Liver (tissue), 9 donors: ENCODE data around the gene ATR. TPM values are rescaled to one million over a fixed set of nuclear protein-coding genes. Genes with fewer than 3 reads are reported as not detected.

Source experiments
- DNase-seq: peaks from one replicate; pipeline ENCODE4 v3.0.0-alpha.2; 2017; ENCODE audit warnings: low spot score
- H3K27ac ChIP-seq, 2 donors: one replicate each; pipeline ENCODE4 v1.7.0; 2013; ENCODE audit warnings: inconsistent platforms in 2 of 2, low read length in 2 of 2, control low read depth in 1 of 2, low read depth in 1 of 2, mild to moderate bottlenecking in 1 of 2
- H3K27me3 ChIP-seq, 4 donors: one replicate each; pipeline versions ENCODE4 v1.6.1 to v1.7.0; 2013; ENCODE audit warnings: low read length in 3 of 4, inconsistent platforms in 1 of 4, mild to moderate bottlenecking in 1 of 4, moderate library complexity in 1 of 4; ENCODE audit not compliant: control insufficient read depth in 4 of 4, insufficient read depth in 4 of 4
- H3K36me3 ChIP-seq, 4 donors: one replicate each; pipeline versions ENCODE4 v1.6.1 to v1.7.0; 2013; ENCODE audit warnings: low read length in 3 of 4, mild to moderate bottlenecking in 3 of 4, low read depth in 1 of 4, moderate library complexity in 1 of 4; ENCODE audit not compliant: control insufficient read depth in 4 of 4, insufficient read depth in 3 of 4
- H3K4me1 ChIP-seq, 4 donors: one replicate each; pipeline versions ENCODE4 v1.6.1 to v1.7.0; 2013; ENCODE audit warnings: low read length in 3 of 4, mild to moderate bottlenecking in 3 of 4, moderate library complexity in 1 of 4; ENCODE audit not compliant: control insufficient read depth in 4 of 4, insufficient read depth in 4 of 4
- H3K4me3 ChIP-seq, 3 donors: one replicate each; pipeline versions ENCODE4 v1.6.1 to v1.7.0; 2013; ENCODE audit warnings: low read length in 3 of 3, control low read depth in 1 of 3, low read depth in 1 of 3, mild to moderate bottlenecking in 1 of 3
- H3K9ac ChIP-seq, 2 donors: one replicate each; pipeline ENCODE4 v1.7.0; 2013; ENCODE audit warnings: low read length in 2 of 2, mild to moderate bottlenecking in 2 of 2, moderate library complexity in 2 of 2, control low read depth in 1 of 2, low read depth in 1 of 2
- H3K9me3 ChIP-seq, 4 donors: one replicate each; pipeline versions ENCODE4 v1.6.1 to v1.7.0; 2013; ENCODE audit warnings: low read length in 3 of 4; ENCODE audit not compliant: control insufficient read depth in 4 of 4
- EGR1 ChIP-seq, 2 donors: IDR thresholded peaks; 2 replicates each; pipeline ENCODE4 v1.6.1; 2016 to 2018; ENCODE audit warnings: antibody characterized with exemption in 2 of 2, low read depth in 2 of 2
- FOXA1 ChIP-seq: IDR thresholded peaks from 2 replicates; pipeline ENCODE4 v1.6.1; 2016; ENCODE audit warnings: antibody characterized with exemption
- FOXA2 ChIP-seq: IDR thresholded peaks from 2 replicates; pipeline ENCODE4 v1.6.1; 2016; ENCODE audit warnings: antibody characterized with exemption
- GABPA ChIP-seq, 2 donors: IDR thresholded peaks in 1 of 2; conservative IDR thresholded peaks in 1 of 2; 2 replicates each; pipeline ENCODE4 v1.6.1; 2016; ENCODE audit warnings: antibody characterized with exemption in 2 of 2, mild to moderate bottlenecking in 1 of 2, moderate library complexity in 1 of 2
- HNF4A ChIP-seq, 2 donors: conservative IDR thresholded peaks; 2 replicates each; pipeline ENCODE4 v1.6.1; 2016; ENCODE audit warnings: antibody characterized with exemption in 2 of 2, mild to moderate bottlenecking in 2 of 2
- HNF4G ChIP-seq: IDR thresholded peaks from 2 replicates; pipeline ENCODE4 v1.6.1; 2016; ENCODE audit warnings: antibody characterized with exemption
- JUND ChIP-seq, 2 donors: IDR thresholded peaks; 2 replicates each; pipeline ENCODE4 v1.6.1; 2016; ENCODE audit warnings: antibody characterized with exemption in 2 of 2
- NR2F2 ChIP-seq: IDR thresholded peaks from 2 replicates; pipeline ENCODE4 v1.6.1; 2016; ENCODE audit warnings: antibody characterized with exemption
- RAD21 ChIP-seq, 2 donors: IDR thresholded peaks; 2 replicates each; pipeline ENCODE4 v1.6.1; 2016; ENCODE audit warnings: antibody characterized with exemption in 2 of 2, mild to moderate bottlenecking in 2 of 2
- RXRA ChIP-seq, 2 donors: IDR thresholded peaks; 2 replicates each; pipeline ENCODE4 v1.6.1; 2017 to 2018; ENCODE audit warnings: antibody characterized with exemption in 2 of 2, mild to moderate bottlenecking in 1 of 2
- SP1 ChIP-seq: IDR thresholded peaks from 2 replicates; pipeline ENCODE4 v1.6.1; 2018; ENCODE audit warnings: antibody characterized with exemption, mild to moderate bottlenecking
- TAF1 ChIP-seq: conservative IDR thresholded peaks from 2 replicates; pipeline ENCODE4 v1.6.1; 2016; ENCODE audit warnings: antibody characterized with exemption, mild to moderate bottlenecking
- YY1 ChIP-seq: IDR thresholded peaks from 2 replicates; pipeline ENCODE4 v1.6.1; 2016; ENCODE audit warnings: antibody characterized with exemption, mild to moderate bottlenecking
- WGBS: extraction: QIAGEN DNeasy Blood & Tissue Kit; methylation state at CpG from one replicate; pipeline ENCODE4 v1.1.7; 2013; 5-methylcytosine and 5-hydroxymethylcytosine counted together
- polyA plus RNA-seq, 2 donors: library from polyadenylated mRNA; stranded (reverse) in 1 of 2; unstranded in 1 of 2; fragments of 200-250 nt in 1 of 2; fragments of >200 nt in 1 of 2; fragmentation: Nextera tagmentation in 1 of 2; extraction: Ambion mirVana in 1 of 2; gene quantifications; one replicate each; pipeline versions ENCODE4 v1.2.1 to v1.2.3, GENCODE V29; 2013 to 2015
- total RNA-seq, 2 donors: library from RNA; depleted of rRNA; stranded (reverse); fragments of >200 nt; gene quantifications; one replicate each; pipeline ENCODE4 v1.2.3, GENCODE V29; 2014
- TF ChIP-seq, protein P1 (sequence below): fragments of 150-350 bp; IDR thresholded peaks from 2 replicates; pipeline ENCODE4 v1.5.1; 2017; ENCODE audit warnings: improper control_type of control experiment, low read depth, low read length; ENCODE audit not compliant: missing input control
- TF ChIP-seq, protein P2 (sequence below): IDR thresholded peaks from 2 replicates; pipeline ENCODE4 v1.6.1; 2016; ENCODE audit warnings: antibody characterized with exemption
- TF ChIP-seq, protein P3 (sequence below): IDR thresholded peaks from 2 replicates; pipeline ENCODE4 v1.6.1; 2016; ENCODE audit warnings: antibody characterized with exemption
- TF ChIP-seq, protein P4 (sequence below): IDR thresholded peaks from 2 replicates; pipeline ENCODE4 v1.6.1; 2016; ENCODE audit warnings: antibody characterized with exemption
- TF ChIP-seq, protein P5 (sequence below): IDR thresholded peaks from 2 replicates; pipeline ENCODE4 v1.6.1; 2016; ENCODE audit warnings: antibody characterized with exemption, mild to moderate bottlenecking
- donor health status: healthy.
- donor health status: healthy.
- donor health status: healthy.
- donor health status: healthy.
- donor health status: healthy.

Gene ATR
- total and polyA plus RNA-seq, 4 donors: 5.0 to 21.5 (median 12.1) TPM

DNA sequence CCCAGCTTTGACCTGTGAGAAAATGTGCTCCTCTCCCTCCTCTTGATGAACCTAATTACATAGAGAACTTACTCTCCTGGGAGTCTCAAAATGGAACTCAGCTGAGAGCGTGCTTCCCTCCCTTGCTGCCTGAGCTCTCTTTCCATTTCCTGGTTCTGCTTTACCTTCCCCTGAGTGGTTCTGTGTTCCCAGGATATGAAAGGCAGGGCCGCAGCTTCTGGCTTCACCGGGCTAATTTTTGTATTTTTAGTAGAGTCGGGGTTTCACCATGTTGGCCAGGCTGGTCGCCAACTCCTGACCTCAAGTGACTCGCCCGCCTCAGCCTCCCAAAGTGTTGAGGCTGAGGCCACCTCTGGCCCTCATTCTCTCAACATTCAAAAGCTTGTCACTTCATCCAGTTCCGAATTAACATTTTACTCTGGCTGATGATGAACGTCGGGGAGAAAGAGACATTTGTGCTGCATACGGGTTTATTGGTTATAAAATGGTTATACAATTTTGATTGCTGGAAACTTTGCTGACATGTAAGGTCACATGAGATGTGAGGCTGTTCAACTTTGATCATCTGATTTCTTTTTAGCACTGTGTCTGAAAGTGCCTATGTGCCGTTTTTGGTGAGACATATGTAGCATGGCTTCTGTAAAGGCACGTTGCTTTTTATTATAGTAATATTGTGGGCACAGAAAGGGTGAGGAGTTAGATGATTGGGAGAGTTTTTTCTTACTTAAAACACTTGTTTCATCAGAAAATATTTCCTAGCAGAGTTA, 24.3 kb upstream of the ATR start (continued):
- TF ChIP-seq, protein P1, sequence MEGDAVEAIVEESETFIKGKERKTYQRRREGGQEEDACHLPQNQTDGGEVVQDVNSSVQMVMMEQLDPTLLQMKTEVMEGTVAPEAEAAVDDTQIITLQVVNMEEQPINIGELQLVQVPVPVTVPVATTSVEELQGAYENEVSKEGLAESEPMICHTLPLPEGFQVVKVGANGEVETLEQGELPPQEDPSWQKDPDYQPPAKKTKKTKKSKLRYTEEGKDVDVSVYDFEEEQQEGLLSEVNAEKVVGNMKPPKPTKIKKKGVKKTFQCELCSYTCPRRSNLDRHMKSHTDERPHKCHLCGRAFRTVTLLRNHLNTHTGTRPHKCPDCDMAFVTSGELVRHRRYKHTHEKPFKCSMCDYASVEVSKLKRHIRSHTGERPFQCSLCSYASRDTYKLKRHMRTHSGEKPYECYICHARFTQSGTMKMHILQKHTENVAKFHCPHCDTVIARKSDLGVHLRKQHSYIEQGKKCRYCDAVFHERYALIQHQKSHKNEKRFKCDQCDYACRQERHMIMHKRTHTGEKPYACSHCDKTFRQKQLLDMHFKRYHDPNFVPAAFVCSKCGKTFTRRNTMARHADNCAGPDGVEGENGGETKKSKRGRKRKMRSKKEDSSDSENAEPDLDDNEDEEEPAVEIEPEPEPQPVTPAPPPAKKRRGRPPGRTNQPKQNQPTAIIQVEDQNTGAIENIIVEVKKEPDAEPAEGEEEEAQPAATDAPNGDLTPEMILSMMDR: no peak
- TF ChIP-seq HNF4G (no peak), SP1 (no peak)
- TF ChIP-seq, protein P2, sequence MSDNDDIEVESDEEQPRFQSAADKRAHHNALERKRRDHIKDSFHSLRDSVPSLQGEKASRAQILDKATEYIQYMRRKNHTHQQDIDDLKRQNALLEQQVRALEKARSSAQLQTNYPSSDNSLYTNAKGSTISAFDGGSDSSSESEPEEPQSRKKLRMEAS: no peak

DNA sequence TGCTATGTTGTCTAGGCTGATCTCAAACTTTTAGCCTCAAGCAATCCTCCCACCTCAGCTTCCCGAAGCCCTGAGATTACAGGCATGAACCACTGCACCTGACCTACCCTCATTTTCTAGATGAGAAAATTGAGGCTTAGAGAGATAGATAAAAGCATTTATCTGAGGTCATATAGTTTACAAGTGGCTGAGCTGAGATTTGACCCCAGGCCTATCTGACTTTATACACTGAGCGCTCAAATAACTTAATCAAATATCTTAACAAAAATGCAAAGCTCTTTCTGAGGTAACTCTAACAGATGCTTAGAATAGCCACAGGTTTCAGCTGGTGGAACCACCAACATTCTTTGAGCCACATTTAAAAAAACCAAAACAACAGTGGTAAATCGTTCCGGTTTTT, 23.2 kb upstream of the ATR start:
- H3K9ac ChIP-seq: no peak overlapping the region
- no peak overlapping the region for H3K27ac ChIP-seq
- no peaks in the 10 kb centered on the region for H3K36me3 ChIP-seq
- TF ChIP-seq RXRA (IDR thresholded peaks at IDR 0.05): no peak
- TF ChIP-seq GABPA (IDR thresholded peaks at IDR 0.05 in 1 of 2, conservative IDR thresholded peaks at IDR 0.05 in 1 of 2): no peak
- TF ChIP-seq, protein P1: no peak
- TF ChIP-seq YY1: no peak
- TF ChIP-seq FOXA2: no peak
- TF ChIP-seq SP1: no peak
- TF ChIP-seq NR2F2: no peak
- no peak for TF ChIP-seq TAF1
- no peak for TF ChIP-seq FOXA1
- TF ChIP-seq, protein P3, sequence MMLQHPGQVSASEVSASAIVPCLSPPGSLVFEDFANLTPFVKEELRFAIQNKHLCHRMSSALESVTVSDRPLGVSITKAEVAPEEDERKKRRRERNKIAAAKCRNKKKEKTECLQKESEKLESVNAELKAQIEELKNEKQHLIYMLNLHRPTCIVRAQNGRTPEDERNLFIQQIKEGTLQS: no peak
- TF ChIP-seq RAD21 (IDR thresholded peaks at IDR 0.05): no peak
- no peak for TF ChIP-seq JUND (IDR thresholded peaks at IDR 0.05)
- TF ChIP-seq HNF4G: no peak
- TF ChIP-seq, protein P2: no peak
- TF ChIP-seq HNF4A (conservative IDR thresholded peaks at IDR 0.05): no peak
- TF ChIP-seq, protein P4, sequence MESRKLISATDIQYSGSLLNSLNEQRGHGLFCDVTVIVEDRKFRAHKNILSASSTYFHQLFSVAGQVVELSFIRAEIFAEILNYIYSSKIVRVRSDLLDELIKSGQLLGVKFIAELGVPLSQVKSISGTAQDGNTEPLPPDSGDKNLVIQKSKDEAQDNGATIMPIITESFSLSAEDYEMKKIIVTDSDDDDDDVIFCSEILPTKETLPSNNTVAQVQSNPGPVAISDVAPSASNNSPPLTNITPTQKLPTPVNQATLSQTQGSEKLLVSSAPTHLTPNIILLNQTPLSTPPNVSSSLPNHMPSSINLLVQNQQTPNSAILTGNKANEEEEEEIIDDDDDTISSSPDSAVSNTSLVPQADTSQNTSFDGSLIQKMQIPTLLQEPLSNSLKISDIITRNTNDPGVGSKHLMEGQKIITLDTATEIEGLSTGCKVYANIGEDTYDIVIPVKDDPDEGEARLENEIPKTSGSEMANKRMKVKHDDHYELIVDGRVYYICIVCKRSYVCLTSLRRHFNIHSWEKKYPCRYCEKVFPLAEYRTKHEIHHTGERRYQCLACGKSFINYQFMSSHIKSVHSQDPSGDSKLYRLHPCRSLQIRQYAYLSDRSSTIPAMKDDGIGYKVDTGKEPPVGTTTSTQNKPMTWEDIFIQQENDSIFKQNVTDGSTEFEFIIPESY: no peak
- TF ChIP-seq, protein P5, sequence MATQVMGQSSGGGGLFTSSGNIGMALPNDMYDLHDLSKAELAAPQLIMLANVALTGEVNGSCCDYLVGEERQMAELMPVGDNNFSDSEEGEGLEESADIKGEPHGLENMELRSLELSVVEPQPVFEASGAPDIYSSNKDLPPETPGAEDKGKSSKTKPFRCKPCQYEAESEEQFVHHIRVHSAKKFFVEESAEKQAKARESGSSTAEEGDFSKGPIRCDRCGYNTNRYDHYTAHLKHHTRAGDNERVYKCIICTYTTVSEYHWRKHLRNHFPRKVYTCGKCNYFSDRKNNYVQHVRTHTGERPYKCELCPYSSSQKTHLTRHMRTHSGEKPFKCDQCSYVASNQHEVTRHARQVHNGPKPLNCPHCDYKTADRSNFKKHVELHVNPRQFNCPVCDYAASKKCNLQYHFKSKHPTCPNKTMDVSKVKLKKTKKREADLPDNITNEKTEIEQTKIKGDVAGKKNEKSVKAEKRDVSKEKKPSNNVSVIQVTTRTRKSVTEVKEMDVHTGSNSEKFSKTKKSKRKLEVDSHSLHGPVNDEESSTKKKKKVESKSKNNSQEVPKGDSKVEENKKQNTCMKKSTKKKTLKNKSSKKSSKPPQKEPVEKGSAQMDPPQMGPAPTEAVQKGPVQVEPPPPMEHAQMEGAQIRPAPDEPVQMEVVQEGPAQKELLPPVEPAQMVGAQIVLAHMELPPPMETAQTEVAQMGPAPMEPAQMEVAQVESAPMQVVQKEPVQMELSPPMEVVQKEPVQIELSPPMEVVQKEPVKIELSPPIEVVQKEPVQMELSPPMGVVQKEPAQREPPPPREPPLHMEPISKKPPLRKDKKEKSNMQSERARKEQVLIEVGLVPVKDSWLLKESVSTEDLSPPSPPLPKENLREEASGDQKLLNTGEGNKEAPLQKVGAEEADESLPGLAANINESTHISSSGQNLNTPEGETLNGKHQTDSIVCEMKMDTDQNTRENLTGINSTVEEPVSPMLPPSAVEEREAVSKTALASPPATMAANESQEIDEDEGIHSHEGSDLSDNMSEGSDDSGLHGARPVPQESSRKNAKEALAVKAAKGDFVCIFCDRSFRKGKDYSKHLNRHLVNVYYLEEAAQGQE: no peak
- no peak for TF ChIP-seq EGR1 (IDR thresholded peaks at IDR 0.05; ENCODE audit: low read depth in 2 of 2)
- H3K4me3 ChIP-seq: no peak overlapping the region
- peaks cover 4 to 15% (median 13%) of the 10 kb centered on the region in 4 donors for H3K4me1 ChIP-seq
- H3K27me3 ChIP-seq: no peaks in the 10 kb centered on the region
- DNase-seq: no peak
- H3K9me3 ChIP-seq: no peaks in the 10 kb centered on the region
- 86% methylated on average over 4 of the region's 4 CpGs for WGBS
